A673 (cell line): Measurements from ENCODE around the gene TDO2. TPM values are rescaled to one million over a fixed set of nuclear protein-coding genes. Genes with fewer than 3 reads are reported as not detected.

Experiments used
- BruUV-seq: library from RNA; stranded (reverse); fragments of 400-500 nt; replicated peaks from 2 replicates; lab custom pipeline; 2021; lab: Mats Ljungman, UMichigan
- CTCF ChIA-PET: fragments of 300-600 bp; sonication (Branson Sonifier 250); formaldehyde crosslinking; loops from one replicate; lab custom pipeline; 2022; ENCODE audit warnings: antibody characterized with exemption; lab: Charles Lee
- POLR2A ChIA-PET: fragments of 300-600 bp; sonication (Branson Sonifier 250); formaldehyde crosslinking; loops from one replicate; lab custom pipeline; 2022; ENCODE audit warnings: antibody characterized with exemption; ENCODE audit not compliant: low non-redundant PET; lab: Charles Lee
- DNase-seq: peaks from one replicate; pipeline ENCODE4 v3.0.0-alpha.2; 2015; ENCODE audit warnings: low spot score
- H3K27ac ChIP-seq: fragments of 200-600 bp; sonication (generic); 2 replicates; pipeline ENCODE4 v1.5.1; 2016; ENCODE audit warnings: mixed run types, low read depth, mild to moderate bottlenecking, mixed read lengths, antibody characterized with exemption, low read length; ENCODE audit not compliant: poor library complexity, severe bottlenecking
- H3K27me3 ChIP-seq: fragments of 200-600 bp; sonication (generic); replicated peaks from 2 replicates; pipeline ENCODE4 v1.6.1; 2017; ENCODE audit warnings: mixed run types, low read depth, mild to moderate bottlenecking, mixed read lengths, antibody characterized with exemption, low read length; ENCODE audit not compliant: insufficient read depth, poor library complexity
- H3K36me3 ChIP-seq: fragments of 200-600 bp; sonication (generic); 2 replicates; pipeline ENCODE4 v1.6.1; 2016; ENCODE audit warnings: mixed run types, mild to moderate bottlenecking, mixed read lengths, antibody characterized with exemption, low read length; ENCODE audit not compliant: insufficient read depth, poor library complexity, severe bottlenecking
- H3K4me1 ChIP-seq: fragments of 200-600 bp; sonication (generic); 2 replicates; pipeline ENCODE4 v1.6.1; 2017; ENCODE audit warnings: mixed run types, mild to moderate bottlenecking, mixed read lengths, antibody characterized with exemption, low read length; ENCODE audit not compliant: insufficient read depth, poor library complexity, severe bottlenecking
- H3K4me3 ChIP-seq: fragments of 200-600 bp; sonication (generic); 2 replicates; pipeline ENCODE4 v1.5.1; 2016; ENCODE audit warnings: low read depth, mixed run types, mild to moderate bottlenecking, mixed read lengths, low read length; ENCODE audit not compliant: poor library complexity, severe bottlenecking
- H3K9me3 ChIP-seq: fragments of 200-600 bp; sonication (generic); 2 replicates; pipeline ENCODE4 v1.6.1; 2016; ENCODE audit warnings: mixed run types, low read depth, mild to moderate bottlenecking, mixed read lengths, antibody characterized with exemption, low read length; ENCODE audit not compliant: poor library complexity, severe bottlenecking
- CTCF ChIP-seq: fragments of 300-800, 200-600 bp; sonication (generic); conservative IDR thresholded peaks from 2 replicates; pipeline ENCODE4 v1.5.1; 2017; ENCODE audit warnings: low read depth, mild to moderate bottlenecking, antibody characterized with exemption, low read length, moderate library complexity, mixed read lengths
- EZH2 ChIP-seq: fragments of 200-600 bp; sonication (generic); IDR thresholded peaks from 2 replicates; pipeline ENCODE4 v1.6.1; 2017; ENCODE audit warnings: borderline replicate concordance, low read depth, mild to moderate bottlenecking, mixed read lengths, antibody characterized with exemption, low read length; ENCODE audit not compliant: poor library complexity, severe bottlenecking
- intact Hi-C: fragments of 100-400 bp; cut with micrococcal nuclease; formaldehyde crosslinking; loops from one replicate; pipeline ENCODE4 v1.10.0; 2022; ENCODE audit not compliant: unreplicated experiment
- total RNA-seq: library from RNA; stranded (reverse); gene quantifications from 2 replicates; pipeline ENCODE4 v1.2.3, GENCODE V29; 2021

The TDO2 gene
- total RNA-seq, 1 experiment from 2014 or later, result 1.0 TPM

DNA sequence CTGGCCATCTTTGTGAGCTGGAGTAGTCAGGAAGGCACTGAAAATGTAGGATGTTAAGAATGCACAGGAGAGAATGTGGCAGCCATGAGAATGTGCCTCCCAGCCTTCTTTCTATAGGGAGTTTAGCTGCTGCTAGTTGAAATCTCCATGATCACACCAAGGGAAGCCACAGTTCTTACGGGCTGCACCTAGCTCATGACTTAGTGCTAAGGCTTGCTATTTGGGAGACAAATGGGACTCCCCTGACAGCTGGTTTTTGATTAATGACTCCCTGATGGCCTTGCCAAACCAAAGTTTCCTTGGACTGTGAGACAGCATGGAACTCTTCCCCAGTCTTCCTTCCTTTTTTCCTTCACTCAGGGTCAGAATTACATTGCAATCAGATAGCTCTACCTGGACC, 41.0 kb downstream of the TDO2 start:
- H3K9me3 ChIP-seq, result no peaks in the 10 kb centered on the region
- no peaks in the 10 kb centered on the region for H3K36me3 ChIP-seq
- H3K27ac ChIP-seq, result no peak overlapping the region
- CTCF ChIA-PET, result no interaction called here
- no peaks in the 10 kb centered on the region for H3K27me3 ChIP-seq
- POLR2A ChIA-PET, result interaction anchor here (0.7 kb wide), 1 partner anchor 489 kb away, joined by 9 read pairs; no protein-coding TSS in a partner anchor
- no peaks in the 10 kb centered on the region for H3K4me1 ChIP-seq
- intact Hi-C loops, result no loop called here
- H3K4me3 ChIP-seq, result no peak overlapping the region
- BruUV-seq, result no TSS peak
- TF ChIP-seq CTCF (no peak), EZH2 (no peak)
- no peak for DNase-seq

GRCh38 chr4:155946486-155946885, 43.0 kb downstream of the TDO2 start:
- CTCF ChIA-PET, result no interaction called here
- peak; percentile 64 for DNase-seq
- TF ChIP-seq CTCF (no peak), EZH2 (no peak)

GRCh38 chr4:155948541-155948940, 45.0 kb downstream of the TDO2 start:
- Histone ChIP-seq H3K4me3 (no peak overlapping the region), H3K36me3 (no peaks in the 10 kb centered on the region), H3K27ac (no peak overlapping the region), H3K4me1 (no peaks in the 10 kb centered on the region), H3K9me3 (no peaks in the 10 kb centered on the region), H3K27me3 (no peaks in the 10 kb centered on the region)
- TF ChIP-seq EZH2 (no peak), CTCF (no peak)
- CTCF ChIA-PET, result no interaction called here
- no peak for DNase-seq
- no TSS peak for BruUV-seq
- POLR2A ChIA-PET, result no interaction called here
- intact Hi-C loops, result no loop called here

More at GRCh38 chr4:155946486-155946885, 43.0 kb downstream of the TDO2 start:
- Histone ChIP-seq H3K4me1 (no peaks in the 10 kb centered on the region), H3K4me3 (no peak overlapping the region), H3K9me3 (no peaks in the 10 kb centered on the region), H3K27me3 (no peaks in the 10 kb centered on the region), H3K36me3 (no peaks in the 10 kb centered on the region), H3K27ac (no peak overlapping the region)
- BruUV-seq, result no TSS peak
- POLR2A ChIA-PET, result no interaction called here
- intact Hi-C loops, result no loop called here
